ENCODE results near the gene EOMES.
"Not testable (repeated sequence)": the region's sequence is repeated elsewhere in the genome, so short reads cannot be mapped to it uniquely, and the experiment has no call there.

Gene EOMES

GRCh38 chr3:27721717-27722564, at the start of gene EOMES:
Gene EOMES, minus strand, starts transcription at chr3:27722323. Its CDS starts 29 bp downstream, at chr3:27722294.
- peak; percentile 85 for DNase-seq

- DNase-seq, result not testable (repeated sequence)
These were observed 48.3 kb upstream of the EOMES start for GRCh38 chr3:27770384-27770783.

DNA sequence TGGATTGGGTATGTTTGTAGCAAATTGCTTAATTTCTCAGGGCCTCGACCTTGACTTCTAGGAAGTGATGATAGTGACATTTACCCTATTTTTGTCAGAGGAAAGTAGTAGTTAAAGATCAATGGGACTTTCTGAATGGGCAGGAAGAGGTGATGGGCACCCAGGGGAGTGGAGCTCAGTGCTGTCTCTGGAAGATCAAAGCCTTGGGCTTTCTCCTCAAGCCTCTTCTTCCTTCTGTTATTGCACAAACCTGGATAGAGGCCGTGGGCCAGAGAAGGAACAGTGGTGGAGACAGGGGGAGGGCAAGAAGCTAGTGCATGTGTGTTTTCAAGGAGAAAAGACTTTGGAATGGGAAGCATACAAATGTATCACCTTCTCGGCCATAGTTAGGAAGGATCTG, 44.9 kb upstream of the EOMES start:
- no peak for DNase-seq

- DNase-seq, result peak; percentile 57
These were observed 36.0 kb upstream of the EOMES start for GRCh38 chr3:27758083-27758482.

GRCh38 chr3:27756877-27757276, 34.8 kb upstream of the EOMES start:
- no peak for DNase-seq

- no peak for DNase-seq
These were observed 30.8 kb upstream of the EOMES start for GRCh38 chr3:27752926-27753325.

DNA sequence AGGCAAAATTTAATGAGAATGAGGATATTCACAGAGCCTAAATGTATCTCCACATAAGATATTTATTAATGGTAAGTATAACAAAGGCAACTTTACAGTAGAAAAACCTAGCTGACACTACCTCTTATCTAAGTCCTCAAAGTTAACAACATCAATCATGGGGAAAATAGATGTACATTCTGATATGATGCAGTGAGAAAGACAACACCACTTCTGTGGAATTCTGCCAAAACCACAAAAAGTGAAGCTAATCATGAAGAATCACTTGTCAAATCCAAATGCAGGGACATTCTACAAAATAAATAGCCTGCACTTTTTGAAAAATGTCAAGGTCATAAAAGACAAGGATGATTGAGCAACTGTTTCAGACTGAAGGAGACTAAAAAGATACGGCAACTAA, 27.5 kb upstream of the EOMES start:
- no peak for DNase-seq

GRCh38 chr3:27746838-27747237, 24.7 kb upstream of the EOMES start:
- DNase-seq, result no peak

- DNase-seq, result no peak
These were observed 18.7 kb upstream of the EOMES start for GRCh38 chr3:27740854-27741253.

GRCh38 chr3:27737091-27737490, 15.0 kb upstream of the EOMES start:
- no peak for DNase-seq

DNA sequence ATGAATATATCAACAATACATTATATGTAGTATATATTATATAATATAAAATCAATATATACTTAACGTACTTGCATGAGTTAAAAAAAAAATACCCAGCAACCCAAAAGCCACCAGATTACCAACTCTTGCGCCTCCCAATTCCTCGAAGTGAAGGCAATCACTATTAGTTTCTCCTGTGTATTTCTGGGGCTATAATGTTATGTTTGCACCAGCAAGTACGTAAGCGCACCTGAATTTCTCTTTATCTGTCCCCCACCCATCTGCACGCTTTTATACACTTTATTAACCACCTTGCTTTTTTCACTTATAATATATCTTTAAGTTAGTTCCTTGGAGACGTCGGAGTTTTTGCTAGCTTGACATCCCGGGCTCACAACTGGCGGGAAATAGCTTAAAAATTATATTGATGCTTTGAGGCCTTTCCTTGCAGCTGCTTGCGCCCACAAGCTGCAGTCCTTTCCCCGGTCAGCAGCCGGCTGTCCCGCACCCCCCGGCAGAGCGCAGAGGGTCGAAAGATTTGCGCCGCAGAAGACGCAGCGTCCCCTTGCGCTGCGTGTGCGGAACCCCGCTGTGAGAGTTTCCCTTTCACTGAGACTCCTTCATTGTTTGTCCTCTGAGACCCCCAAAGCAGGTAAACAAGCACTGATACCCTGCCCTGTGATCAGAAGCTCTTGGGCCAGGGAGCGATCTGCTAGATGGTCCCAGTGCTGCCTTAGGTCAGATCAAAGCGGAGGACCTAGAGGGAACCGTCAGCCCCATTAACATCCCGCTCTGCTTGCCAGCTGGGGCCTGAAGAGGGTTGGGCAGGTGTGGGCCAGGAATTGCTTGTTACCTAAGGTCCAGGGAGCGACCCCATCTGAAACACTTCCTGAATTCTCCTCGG, 8.9 kb upstream of the EOMES start:
- no peak for DNase-seq

DNA sequence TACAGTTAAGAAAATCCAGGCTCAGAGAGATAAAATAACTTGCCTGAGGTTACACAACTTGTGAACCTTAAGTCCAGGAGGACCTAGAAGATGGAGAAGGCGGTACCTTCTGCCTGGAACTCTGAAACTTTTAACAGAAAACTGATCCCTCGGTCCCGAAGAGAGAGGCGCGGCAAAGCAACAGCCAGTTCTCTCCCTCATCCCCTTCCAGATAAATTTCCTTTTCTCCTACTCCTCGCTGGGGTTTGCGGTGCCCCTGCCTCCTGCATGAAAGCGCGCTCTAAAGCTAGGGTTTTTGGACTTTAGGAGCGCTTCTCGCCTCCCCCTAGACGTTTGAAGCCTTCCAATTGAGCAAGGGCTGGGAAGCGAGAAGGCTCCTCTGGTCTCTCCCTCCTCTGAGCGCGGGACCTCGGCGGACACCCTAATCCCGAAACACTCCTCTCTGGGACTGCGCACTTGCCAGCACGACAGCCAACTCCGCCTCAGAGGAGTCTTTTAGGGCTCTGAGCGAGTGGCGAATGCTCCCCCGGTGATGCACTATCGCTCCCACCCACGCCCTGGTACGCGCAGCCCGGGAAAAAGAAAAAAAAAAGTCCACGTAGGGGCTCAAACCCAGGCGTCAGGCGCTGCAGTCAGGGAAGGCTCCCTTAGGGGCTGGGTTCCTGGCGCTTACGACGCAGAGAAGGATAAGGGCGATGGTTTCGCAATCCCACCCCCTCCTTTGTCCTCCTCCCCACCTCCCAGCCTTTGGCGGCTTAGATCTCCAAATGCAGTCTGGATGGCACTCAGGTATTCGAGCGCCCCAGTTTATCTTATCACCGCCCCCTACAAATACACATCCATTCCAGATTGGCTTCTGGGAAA, 7.9 kb upstream of the EOMES start:
- DNase-seq, result peak; percentile 65

GRCh38 chr3:27729325-27729724, 7.2 kb upstream of the EOMES start:
- no peak for DNase-seq

GRCh38 chr3:27728195-27729087, 6.3 kb upstream of the EOMES start:
- DNase-seq, result peak; percentile 72

DNA sequence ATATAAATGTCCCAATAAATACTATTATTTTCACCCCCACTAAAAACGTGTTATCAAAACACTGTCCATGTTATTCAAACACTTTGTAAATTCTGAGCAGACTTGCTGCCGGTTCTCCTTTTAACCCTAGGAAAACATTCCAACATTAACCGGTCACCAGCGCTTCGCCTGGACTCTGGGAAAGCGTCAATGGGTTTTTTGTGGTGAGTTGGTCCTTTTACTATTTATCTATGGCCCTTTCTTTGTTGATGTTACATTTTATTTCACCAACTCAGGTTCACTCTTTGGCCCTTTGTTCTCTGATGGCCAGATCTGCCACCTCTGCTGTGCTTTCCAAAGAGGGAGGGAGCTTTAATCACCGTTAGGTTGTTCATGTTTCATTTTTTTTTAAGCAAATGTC, 4.1 kb upstream of the EOMES start:
- no peak for DNase-seq

DNA sequence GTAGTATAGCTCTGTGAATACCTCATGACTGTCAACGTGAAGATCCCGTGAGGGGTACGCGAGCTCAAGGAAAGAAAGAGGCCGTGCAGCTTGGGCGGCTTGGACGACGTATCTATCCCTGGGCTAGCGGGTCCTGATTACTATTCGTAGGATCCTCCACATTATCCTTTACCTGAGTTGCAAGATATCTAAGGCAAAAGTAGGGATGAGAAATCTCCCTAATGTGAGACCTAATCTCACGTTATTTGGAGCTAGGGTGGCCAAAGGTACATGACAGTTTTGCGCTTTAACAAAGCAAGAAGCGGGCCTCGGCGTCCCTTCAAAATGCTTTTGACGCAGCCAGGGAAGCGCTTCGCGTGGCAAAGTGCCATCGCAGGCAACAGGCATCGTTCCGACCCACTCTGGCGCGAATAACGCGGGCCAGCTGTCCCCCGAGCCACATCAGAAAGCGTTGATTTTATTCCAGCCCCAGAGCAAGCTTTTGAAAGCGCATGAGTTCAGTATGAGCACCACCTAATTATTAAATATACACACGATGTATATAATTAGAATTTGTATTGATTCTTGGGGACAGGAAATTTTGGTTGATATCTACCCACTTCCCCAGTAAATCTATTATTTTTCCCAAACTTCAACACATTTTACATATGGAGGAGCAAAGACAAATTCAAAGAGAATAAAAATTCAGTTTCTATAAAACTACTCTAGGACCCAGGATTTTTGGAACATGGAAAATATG, 2.5 kb upstream of the EOMES start:
- no peak for DNase-seq

GRCh38 chr3:27723815-27724458, 1.8 kb upstream of the EOMES start:
- no peak for DNase-seq

DNA sequence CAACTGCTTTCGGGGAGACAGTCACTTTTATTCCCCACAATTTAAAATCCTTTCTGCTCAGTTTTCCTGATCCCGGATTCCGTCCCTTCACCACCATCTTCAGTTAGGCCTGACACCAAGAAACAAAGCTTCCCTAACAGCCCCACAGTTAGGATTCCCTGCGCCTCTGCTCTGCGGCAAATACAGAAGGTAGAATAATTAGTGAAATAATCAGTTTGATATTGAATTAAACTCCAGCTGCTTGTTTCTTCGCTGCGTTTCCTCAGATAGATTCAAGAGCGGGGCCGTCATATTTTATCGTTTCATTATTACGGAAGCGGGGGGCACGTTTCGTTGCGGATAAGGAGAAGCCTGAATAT, 1.3 kb upstream of the EOMES start:
- no peak for DNase-seq

DNA sequence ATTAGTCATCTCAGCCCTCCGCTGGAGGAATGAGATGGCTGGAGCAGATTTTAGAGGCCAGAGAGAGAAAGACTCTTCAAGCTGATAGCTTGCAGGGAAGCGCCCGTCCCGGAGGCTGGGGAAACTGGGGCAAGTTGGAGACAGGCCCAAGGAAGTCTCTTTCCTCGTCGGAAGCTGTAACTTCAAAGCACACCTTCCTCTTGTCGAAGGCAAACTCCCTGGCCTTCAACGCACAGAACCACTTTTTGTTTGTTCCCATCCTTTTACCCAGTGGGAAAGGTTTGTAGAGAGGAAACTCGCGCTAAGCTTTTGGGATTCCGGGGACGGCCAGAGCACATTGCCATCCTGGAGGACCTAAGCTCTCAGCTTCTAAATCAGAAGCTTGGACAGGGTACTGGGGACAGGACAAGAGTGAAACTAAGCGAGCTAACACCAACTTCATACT, 900 bp upstream of the EOMES start:
- DNase-seq, result no peak

DNA sequence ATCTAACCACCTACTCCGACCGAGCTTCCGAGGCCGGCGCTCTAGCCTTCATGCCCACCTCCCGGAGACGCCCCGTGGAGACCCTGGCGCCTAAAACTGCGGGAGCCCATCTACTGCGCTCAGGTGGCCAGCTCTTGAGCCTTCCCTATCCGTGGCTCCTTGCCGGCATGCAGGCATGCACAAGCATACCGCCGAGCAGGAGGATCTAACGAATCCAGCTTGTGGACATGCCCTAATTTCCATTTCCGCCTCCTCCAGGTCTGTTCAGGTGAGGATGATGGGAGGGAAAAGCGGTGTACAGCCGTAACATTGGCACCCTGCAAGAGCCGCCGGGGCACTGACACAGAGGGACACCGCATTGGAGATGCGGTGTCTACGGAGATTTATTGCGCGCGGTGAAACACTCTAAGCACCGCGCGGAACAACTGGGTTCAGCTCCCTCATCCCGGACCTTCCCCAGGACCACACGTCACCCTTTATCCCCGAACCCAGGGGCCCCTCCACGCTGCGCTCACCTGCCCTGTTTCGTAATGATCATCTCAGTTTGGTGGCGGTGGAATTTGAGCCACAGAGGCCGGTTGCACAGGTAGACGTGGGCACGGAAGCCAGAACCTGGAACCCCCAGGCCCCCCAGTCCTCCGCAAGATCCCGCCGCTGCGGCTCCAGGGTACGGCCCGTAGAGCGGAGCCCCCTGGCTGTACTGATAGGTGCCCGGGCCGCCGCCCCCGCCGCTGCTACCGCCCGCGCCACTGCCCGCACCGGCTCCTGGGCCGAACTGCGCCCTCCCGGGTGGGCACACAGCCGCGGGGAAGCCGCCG, 1.0 kb downstream of the EOMES start:
- no peak for DNase-seq

Measured in activated CD8-positive, alpha-beta memory T cell treated with anti-CD3 and anti-CD28 coated beads, Interleukin-2, amount 50 U/mL, for 48 hours (primary cell).